Smooth muscle cell (in vitro differentiated cells): ENCODE data around the gene PPP2R3A. TPM values are rescaled to one million over a fixed set of nuclear protein-coding genes. Genes with fewer than 3 reads are reported as not detected.

Experiments used
- DNase-seq: peaks from one replicate; lab custom pipeline; 2025; ENCODE audit not compliant: unreplicated experiment; lab: John Stamatoyannopoulos, UW
- H2AFZ ChIP-seq: fragments of 200-600 bp; sonication (generic); 2 replicates; pipeline ENCODE4 v1.6.0; 2016; ENCODE audit warnings: antibody characterized with exemption, low read depth, mild to moderate bottlenecking
- H3F3A ChIP-seq: fragments of 200-600 bp; sonication (generic); 2 replicates; pipeline ENCODE4 v1.6.0; 2017; ENCODE audit warnings: antibody characterized with exemption, low read depth
- H3K27ac ChIP-seq: fragments of 200-600 bp; sonication (generic); 2 replicates; pipeline ENCODE4 v1.5.1; 2016; ENCODE audit warnings: low read depth, mild to moderate bottlenecking
- H3K27me3 ChIP-seq: fragments of 200-600 bp; sonication (generic); 2 replicates; pipeline ENCODE4 v1.6.1; 2016; ENCODE audit warnings: low read depth, mild to moderate bottlenecking
- H3K36me3 ChIP-seq: fragments of 200-600 bp; sonication (generic); 2 replicates; pipeline ENCODE4 v1.5.1; 2016; ENCODE audit warnings: low read depth
- H3K4me1 ChIP-seq: fragments of 200-600 bp; sonication (generic); 2 replicates; pipeline ENCODE4 v1.5.1; 2016; ENCODE audit warnings: low read depth
- H3K4me2 ChIP-seq: fragments of 200-600 bp; sonication (generic); 2 replicates; pipeline ENCODE4 v1.6.0; 2016; ENCODE audit warnings: mild to moderate bottlenecking
- H3K4me3 ChIP-seq: fragments of 200-600 bp; sonication (generic); 2 replicates; pipeline ENCODE4 v1.5.1; 2016; ENCODE audit warnings: mild to moderate bottlenecking
- H3K79me2 ChIP-seq: fragments of 200-600 bp; sonication (generic); 2 replicates; pipeline ENCODE4 v1.6.0; 2016; ENCODE audit warnings: low read depth, mild to moderate bottlenecking
- H3K9ac ChIP-seq: fragments of 200-600 bp; sonication (generic); 2 replicates; pipeline ENCODE4 v1.6.0; 2016; ENCODE audit warnings: low read depth
- H3K9me3 ChIP-seq: fragments of 200-600 bp; sonication (generic); replicated peaks from 2 replicates; pipeline ENCODE4 v1.5.1; 2016; ENCODE audit warnings: low read depth
- H4K20me1 ChIP-seq: fragments of 200-600 bp; sonication (generic); 2 replicates; pipeline ENCODE4 v1.6.0; 2016; ENCODE audit warnings: low read depth
- CTCF ChIP-seq: fragments of 200-600 bp; sonication (generic); IDR thresholded peaks from 2 replicates; pipeline ENCODE4 v1.5.1; 2017; ENCODE audit warnings: borderline replicate concordance, mild to moderate bottlenecking, antibody characterized with exemption; ENCODE audit not compliant: insufficient read depth, poor library complexity, severe bottlenecking
- WGBS: methylation state at CpG from one replicate; pipeline ENCODE4 v1.1.7; 2016; ENCODE audit warnings: low lambda C conversion rate; 5-methylcytosine and 5-hydroxymethylcytosine counted together
- polyA plus RNA-seq: library from polyadenylated mRNA; unstranded; fragments of >200 nt; fragmentation: Nextera tagmentation; extraction: Ambion mirVana; gene quantifications from 2 replicates; pipeline ENCODE4 v1.2.1, GENCODE V29; 2016
- total RNA-seq: library from RNA; depleted of rRNA; stranded (reverse); fragments of >200 nt; gene quantifications from 2 replicates; pipeline ENCODE4 v1.2.3, GENCODE V29; 2014

PPP2R3A gene
- total and polyA plus RNA-seq, 2 experiments from 2014 or later: 8.0 to 24.7 TPM

GRCh38 chr3:136018876-136019275, 53.3 kb downstream of the PPP2R3A start:
- DNase-seq: no peak

GRCh38 chr3:136021803-136022202, 56.3 kb downstream of the PPP2R3A start:
- Histone ChIP-seq H2AFZ (no peak overlapping the region), H3K79me2 (peaks cover 17% of the 10 kb centered on the region), H3K27me3 (no peaks in the 10 kb centered on the region), H3K9ac (no peak overlapping the region), H3K4me1 (peaks cover 30% of the 10 kb centered on the region), H3K27ac (peak overlapping the region; percentile 67), H3K36me3 (no peaks in the 10 kb centered on the region), H3K4me2 (peak overlapping the region; percentile 44), H3K9me3 (no peaks in the 10 kb centered on the region), H3F3A (no peaks in the 10 kb centered on the region), H3K4me3 (no peak overlapping the region), H4K20me1 (peaks cover 9% of the 10 kb centered on the region)
- no peak for TF ChIP-seq CTCF
- no peak for DNase-seq
- 51% methylated on average over 1 of the region's 1 CpG for WGBS

More at GRCh38 chr3:136018876-136019275, 53.3 kb downstream of the PPP2R3A start:
- no peak overlapping the region for H2AFZ ChIP-seq
- no peak for TF ChIP-seq CTCF
- peaks cover 30% of the 10 kb centered on the region for H3K4me1 ChIP-seq
- no peaks in the 10 kb centered on the region for H3K36me3 ChIP-seq
- peaks cover 27% of the 10 kb centered on the region for H3K79me2 ChIP-seq
- no peak overlapping the region for H3K9ac ChIP-seq
- H3K9me3 ChIP-seq: no peaks in the 10 kb centered on the region
- H4K20me1 ChIP-seq: peaks cover 7% of the 10 kb centered on the region
- peak overlapping the region; percentile 67 for H3K27ac ChIP-seq
- H3K4me3 ChIP-seq: no peak overlapping the region
- H3K4me2 ChIP-seq: peak overlapping the region; percentile 51
- WGBS: 12% methylated on average over 1 of the region's 1 CpG
- H3F3A ChIP-seq: no peaks in the 10 kb centered on the region
- H3K27me3 ChIP-seq: no peaks in the 10 kb centered on the region

- peaks cover 30% of the 10 kb centered on the region for H3K4me1 ChIP-seq
- H3K36me3 ChIP-seq: no peaks in the 10 kb centered on the region
- H3K9me3 ChIP-seq: no peaks in the 10 kb centered on the region
- no peak overlapping the region for H2AFZ ChIP-seq
- no peak overlapping the region for H3K4me3 ChIP-seq
- no peaks in the 10 kb centered on the region for H3K27me3 ChIP-seq
- H3K9ac ChIP-seq: no peak overlapping the region
- WGBS: 75% methylated on average over 6 of the region's 6 CpGs
- peak overlapping the region; percentile 67 for H3K27ac ChIP-seq
- peaks cover 14% of the 10 kb centered on the region for H3K79me2 ChIP-seq
- no peak for TF ChIP-seq CTCF
- DNase-seq: no peak
- H3F3A ChIP-seq: no peaks in the 10 kb centered on the region
- H4K20me1 ChIP-seq: peaks cover 9% of the 10 kb centered on the region
- H3K4me2 ChIP-seq: peak overlapping the region; percentile 44
Observed at GRCh38 chr3:136022529-136023263, 57.2 kb downstream of the PPP2R3A start.
